Neuron (in vitro differentiated cells): ENCODE results near the gene GOLGA8J.
"Not testable (repeated sequence)": the region's sequence is repeated elsewhere in the genome, so short reads cannot be mapped to it uniquely, and the experiment has no call there.

Source experiments
- H2AFZ ChIP-seq: one replicate; pipeline ENCODE4 v1.6.1; 2013; ENCODE audit warnings: low read depth, mild to moderate bottlenecking, inconsistent platforms, low read length, moderate library complexity
- H3K27me3 ChIP-seq: one replicate; pipeline ENCODE4 v1.6.1; 2013; ENCODE audit warnings: low read length; ENCODE audit not compliant: insufficient read depth
- H3K36me3 ChIP-seq: one replicate; pipeline ENCODE4 v1.6.1; 2013; ENCODE audit warnings: low read length; ENCODE audit not compliant: insufficient read depth
- H3K4me1 ChIP-seq: one replicate; pipeline ENCODE4 v1.6.1; 2013; ENCODE audit warnings: low read length; ENCODE audit not compliant: insufficient read depth
- H3K4me3 ChIP-seq: 2 replicates; pipeline ENCODE4 v1.5.1; 2013; ENCODE audit warnings: mild to moderate bottlenecking, low read length, moderate library complexity
- H3K9me3 ChIP-seq: one replicate; pipeline ENCODE4 v1.6.1; 2013; ENCODE audit warnings: low read length

The GOLGA8J gene

GRCh38 chr15:30130066-30130465 is 47.3 kb downstream of the GOLGA8J start:
- not testable (repeated sequence) for H3K27me3 ChIP-seq, H3K36me3 ChIP-seq, H3K9me3 ChIP-seq, H3K4me3 ChIP-seq, H3K4me1 ChIP-seq, H2AFZ ChIP-seq

- H2AFZ ChIP-seq, H3K27me3 ChIP-seq, H3K4me1 ChIP-seq, H3K36me3 ChIP-seq, H3K9me3 ChIP-seq, H3K4me3 ChIP-seq: not testable (repeated sequence)
Measured at GRCh38 chr15:30134751-30135150, 52.0 kb downstream of the GOLGA8J start, which contains the start of gene GOLGA8T. Gene GOLGA8T, plus strand, starts transcription at chr15:30135051. Its CDS starts 98 bp downstream, at chr15:30135149.
